Fibroblast of the conjunctiva (primary cell): ENCODE results near the gene DPCD.
"Not testable (repeated sequence)": the region's sequence is repeated elsewhere in the genome, so short reads cannot be mapped to it uniquely, and the experiment has no call there.

Source experiments
- DNase-seq: peaks from one replicate; pipeline ENCODE4 v3.0.0-alpha.2; 2010; ENCODE audit warnings: low read depth

The DPCD gene

DNA sequence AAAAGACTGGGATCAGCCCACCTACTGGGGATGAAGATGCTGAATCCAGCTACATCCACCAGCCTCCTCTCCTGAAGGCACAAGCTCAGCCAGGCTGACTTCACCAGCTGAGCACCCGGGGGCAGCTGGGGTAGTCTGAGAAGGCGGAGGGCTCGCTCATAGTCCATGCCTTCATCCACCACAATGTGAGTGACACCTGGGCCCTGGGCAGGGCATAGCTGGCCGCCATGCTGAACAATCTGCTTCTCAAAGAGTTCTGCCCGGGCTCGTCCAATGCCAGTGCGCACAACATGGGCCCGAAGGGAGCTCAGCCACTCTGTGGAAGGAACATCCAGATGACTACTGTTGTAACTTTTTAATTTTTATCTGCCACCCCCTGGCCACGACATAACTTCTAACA, 2.3 kb upstream of the DPCD start:
- no peak for DNase-seq

DNA sequence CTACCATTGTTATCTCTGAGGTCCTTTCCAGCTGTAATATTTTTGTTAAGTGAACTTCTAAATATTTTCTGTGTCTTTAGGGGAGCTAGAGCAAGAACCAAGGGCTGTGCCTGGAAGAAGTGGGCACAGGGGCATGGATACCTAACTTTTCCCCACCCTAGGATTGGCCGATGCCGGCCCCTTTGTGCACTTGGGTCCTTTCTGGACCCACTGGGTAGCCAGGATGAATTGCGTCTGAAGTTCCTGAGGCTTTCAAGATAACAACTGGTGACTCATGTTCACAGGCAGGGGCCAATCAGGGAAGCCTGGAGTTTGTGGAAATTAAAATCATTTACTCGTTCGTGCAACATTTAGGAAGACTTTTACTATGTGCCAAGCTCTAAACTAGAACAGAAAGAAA, 758 bp downstream of the DPCD start:
- DNase-seq: no peak

DNA sequence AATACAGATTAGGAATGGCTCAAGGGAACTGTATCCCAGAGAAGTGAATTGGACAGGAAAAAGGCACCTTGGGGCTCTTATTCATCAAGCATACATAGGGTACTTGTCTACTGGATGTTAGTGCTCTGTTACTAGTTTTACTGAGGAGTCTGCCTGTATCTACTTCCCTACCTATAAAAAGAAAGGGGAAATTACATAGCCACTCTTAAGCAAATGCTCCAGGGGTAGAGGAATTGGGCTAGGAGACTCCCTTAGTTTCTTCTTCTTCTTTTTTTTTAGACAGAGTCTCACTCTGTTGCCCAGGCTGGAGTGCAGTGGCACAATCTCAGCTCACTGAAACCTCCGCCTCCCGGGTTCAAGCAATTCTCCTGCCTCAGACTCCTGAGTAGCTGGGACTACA, 5.2 kb downstream of the DPCD start:
- not testable (repeated sequence) for DNase-seq

DNA sequence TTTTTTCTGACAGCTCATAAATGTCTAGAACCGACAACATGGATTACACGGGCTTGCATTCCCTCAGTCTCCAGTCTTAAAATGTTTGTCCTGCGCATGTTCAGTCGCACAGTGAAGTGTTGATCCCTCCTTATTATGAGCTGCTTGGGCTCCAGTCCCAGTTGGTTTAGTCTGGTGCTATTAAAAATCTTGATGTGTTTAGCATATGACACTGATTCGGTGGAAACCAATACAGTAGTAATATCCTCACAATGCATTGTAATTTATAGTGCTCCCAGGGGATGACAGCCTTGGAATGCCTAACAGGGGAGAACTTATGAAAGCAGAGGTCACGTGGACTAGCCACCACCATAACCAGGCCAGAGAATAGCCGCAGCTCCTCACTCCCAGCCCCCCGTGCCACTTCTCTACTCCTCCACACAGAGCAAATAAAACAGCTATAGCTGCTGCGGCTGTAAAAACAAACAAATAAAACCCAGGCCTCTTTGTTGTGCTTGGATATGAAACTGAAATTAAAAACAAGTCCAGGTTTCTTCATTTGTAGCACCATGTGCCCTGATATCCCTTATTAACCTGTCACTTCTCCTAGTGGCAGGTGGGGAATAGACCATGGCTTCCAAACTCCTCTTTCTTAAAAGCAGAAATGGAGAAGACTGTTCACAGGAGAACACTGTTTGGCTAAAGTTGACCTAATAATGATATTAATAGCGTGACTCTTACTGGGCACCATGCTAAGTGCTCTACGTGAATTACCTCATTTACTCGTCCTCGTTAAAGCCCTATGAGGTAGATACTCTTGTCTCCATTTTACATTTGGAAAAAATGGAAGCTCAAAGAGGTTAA, 7.7 kb downstream of the DPCD start:
- DNase-seq: no peak

DNA sequence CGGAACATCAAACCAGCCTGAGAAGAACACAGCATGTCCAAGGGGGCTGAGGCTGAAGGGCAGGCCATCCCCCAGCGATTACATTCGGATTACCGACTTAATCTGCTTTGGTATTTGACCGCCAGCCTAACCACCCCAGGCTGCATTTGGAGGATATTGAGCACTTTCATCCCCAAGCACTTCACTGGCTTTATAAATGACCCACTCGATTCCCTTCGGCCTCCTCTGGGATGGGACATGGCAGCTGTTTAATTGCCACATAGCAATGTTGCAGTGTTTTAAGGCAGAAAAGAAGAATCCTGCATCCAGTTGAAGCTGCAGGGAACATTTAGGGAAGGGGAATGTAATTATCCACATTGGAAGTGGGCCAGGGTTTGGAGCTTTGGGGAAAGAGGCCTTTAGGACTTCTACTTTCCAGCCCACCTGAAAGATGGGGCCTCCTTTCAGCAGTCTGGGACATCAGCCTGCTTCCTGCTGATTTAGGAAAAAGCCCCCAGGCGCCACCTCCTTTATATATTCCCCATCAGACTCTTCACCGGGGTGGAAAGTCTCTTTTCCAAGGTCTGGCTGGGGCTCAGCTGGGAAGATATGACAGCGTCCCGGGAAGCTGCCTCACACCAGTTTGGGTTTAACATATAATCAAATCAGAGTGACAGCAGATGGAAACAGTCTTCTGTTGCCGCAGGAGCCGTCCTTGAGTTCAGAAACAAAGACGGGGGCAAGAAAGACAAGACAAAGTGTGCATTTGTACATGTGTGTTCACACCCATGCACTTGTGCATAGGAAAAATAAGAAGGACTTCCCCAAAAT, 9.2 kb downstream of the DPCD start:
- DNase-seq: no peak

DNA sequence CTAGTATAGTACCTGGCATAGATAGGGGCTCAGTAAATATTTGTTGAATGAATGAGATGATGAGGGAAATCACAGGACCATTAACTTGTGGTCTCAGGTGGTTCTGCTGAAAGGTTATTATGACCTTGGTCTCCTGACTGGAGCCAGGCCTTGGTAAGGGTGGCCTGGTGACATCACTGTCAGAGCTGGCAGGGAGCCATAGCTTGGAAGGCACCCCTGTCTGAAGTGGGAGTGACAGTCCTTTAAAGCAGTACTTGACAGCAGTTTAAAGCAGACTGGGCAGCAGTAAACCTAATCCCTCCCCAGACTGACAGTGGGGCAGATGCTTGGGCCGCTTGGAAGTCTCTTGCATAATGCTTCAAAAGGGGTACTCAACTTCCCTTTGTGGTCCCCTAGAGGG, 13.4 kb downstream of the DPCD start:
- no peak for DNase-seq

DNA sequence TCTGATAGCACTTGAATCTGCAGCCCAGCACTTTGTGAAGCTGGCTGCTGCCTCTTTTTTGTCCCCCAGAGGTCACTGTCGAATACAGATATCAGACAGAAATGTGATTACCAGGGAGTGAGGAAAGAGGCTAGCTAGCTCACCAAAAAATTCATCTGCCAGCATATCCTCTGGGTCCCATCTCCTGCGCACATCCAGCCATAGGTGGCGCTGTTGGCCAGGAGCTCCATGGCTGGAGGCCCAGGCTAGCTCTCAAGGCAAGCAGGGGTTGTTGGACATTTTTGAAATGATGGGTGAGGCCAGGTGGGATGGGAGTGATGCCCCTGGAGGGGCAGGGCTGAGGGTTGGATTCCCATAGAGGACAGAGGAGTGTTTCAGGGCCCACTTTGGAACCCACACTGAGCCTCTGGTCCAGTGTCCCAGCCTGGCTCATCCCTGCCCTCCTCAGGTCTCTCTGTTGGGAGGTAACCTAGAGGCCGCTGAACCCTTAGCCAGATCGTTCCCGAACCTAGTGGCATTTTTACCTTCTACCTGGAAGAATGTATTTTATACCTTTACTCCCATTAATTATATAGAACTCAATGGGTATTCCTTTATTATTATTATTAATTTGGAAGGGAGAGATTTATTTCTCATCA, 14.8 kb downstream of the DPCD start:
- peak; percentile 43 for DNase-seq

DNA sequence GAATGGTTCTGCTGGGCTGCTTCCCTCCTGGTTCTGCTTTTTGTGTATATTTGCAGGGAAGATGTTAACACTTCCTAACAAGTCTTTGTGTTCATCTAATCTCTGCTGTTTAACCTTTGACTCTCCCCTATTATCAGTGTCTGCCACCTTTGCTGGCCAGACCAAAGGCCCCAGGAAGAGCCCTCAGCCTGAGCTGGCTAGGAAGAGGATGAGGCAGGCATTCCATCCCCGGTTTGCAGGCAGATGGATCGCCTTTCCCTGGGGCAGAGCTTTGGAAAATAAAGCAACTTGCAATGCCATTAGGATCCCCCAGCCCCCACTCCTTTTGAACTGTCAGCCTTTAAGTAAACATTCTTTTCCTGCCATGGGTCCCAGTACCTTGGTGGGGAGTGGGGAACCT, 19.0 kb downstream of the DPCD start:
- DNase-seq: no peak

DNA sequence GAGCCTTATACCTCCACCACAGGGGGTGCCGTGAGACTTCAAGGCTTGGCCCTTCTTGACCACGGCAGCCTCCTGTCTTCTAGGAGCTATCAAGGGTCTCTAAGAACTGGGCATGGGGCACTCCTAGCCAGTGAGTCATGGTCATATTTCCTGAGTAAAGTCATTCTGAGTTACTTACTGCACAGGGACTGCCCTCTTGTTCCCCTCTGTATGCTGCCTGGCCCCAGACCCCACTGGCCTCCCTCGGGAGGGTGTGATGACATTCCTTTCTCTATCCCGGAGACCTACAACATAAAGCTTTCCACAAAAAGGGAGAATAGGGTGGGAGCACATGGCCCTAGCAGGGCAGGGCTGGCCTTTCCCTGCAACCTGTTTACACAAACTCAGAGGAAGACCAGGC, 21.4 kb downstream of the DPCD start:
- DNase-seq: no peak

DNA sequence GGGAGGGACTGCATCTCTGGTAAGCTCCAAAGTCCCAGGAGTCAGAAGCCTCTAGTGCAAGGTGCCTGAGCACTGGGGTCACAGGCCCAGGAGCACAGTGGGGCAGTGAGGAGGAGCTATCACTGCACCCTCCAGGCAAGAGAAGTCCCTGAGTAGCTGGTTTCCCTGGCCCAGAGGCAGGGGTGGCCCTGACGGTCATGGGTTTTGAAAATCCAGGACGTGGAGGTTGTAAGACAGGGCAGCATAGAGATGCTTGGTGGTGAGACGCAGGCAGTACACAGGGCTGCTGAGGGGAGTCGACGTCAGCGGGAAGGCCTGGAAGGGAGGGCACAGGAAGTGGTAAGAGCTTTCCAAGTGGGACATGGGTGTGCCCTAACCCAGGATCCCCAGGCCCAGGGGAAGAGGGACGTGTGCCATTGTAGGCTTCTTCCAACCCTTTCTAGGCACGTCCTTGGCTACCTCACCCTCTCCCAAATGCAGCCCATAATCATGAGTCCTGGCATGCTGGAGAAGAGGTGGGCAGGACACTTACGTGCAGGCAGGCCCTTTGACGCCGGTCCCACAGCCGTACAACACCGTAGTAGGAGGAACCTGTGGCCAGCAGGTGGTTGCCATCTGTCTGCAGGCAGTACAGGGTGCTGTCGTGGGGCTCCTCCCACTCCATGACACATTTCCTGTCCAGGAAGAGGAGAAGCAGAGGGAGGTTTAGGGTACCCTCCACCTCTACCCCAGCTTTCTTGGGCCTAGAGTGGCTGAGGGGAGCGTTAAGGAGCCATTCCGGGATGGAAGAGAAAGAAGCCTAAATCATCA, 23.2 kb downstream of the DPCD start:
- DNase-seq: no peak

DNA sequence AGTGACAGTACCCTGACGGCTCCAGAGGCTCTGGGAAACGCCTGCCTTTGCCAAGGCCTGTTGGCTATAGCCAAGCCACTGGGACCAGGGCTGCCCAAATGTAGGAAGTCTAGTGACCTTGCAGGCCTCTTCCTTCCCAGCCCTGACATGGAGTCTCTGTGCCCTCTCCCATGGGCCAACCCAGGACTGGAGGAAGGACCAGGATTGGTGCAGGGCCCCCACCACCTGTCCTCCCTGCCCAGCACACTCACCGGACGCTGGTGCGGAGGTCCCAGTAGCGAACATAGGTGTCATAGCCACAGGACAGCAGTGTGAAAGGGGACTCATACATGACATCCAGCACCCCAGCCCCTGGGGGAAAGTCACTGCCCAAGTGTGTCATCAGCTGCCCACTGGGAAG, 24.0 kb downstream of the DPCD start:
- no peak for DNase-seq

DNA sequence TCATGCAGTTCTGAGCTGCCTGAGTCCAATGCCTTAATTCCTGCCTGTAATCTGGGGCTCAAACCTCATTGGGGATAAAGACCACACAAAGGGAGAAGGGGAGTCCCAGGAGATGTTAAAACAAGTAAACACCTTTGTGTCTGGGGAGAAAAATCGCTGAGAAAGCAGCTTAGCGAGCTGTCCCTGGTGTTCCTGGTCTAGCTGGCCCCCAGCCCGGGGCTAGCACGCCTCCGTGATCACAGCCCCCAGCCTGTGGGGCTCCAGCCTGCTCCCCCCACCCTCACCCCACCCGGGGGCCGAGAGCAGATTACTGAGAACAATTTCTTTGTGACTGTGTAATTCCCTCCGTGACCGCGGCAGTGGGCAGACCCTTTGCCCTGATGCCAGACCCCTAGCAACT, 24.8 kb downstream of the DPCD start:
- DNase-seq: no peak

DNA sequence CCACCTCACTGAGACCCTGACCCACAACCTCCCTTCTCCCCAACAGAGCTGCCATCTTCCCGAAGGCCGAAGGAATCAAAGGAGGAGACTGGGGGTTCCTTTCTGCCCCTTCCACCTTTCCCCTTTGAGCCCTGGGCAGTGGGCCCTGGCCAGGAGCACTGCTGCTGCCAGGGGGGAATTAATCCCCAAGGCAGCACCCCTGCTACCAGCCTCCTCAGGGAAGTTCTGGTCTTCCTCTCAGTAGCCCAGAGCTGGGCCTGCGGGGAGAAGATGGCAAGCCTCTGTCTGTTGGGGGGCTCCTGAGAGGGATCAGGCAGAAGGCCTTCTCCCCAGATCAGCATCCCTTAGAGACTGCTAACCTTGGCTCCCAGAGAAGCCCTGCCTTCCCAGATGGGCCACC, 25.5 kb downstream of the DPCD start:
- DNase-seq: no peak

DNA sequence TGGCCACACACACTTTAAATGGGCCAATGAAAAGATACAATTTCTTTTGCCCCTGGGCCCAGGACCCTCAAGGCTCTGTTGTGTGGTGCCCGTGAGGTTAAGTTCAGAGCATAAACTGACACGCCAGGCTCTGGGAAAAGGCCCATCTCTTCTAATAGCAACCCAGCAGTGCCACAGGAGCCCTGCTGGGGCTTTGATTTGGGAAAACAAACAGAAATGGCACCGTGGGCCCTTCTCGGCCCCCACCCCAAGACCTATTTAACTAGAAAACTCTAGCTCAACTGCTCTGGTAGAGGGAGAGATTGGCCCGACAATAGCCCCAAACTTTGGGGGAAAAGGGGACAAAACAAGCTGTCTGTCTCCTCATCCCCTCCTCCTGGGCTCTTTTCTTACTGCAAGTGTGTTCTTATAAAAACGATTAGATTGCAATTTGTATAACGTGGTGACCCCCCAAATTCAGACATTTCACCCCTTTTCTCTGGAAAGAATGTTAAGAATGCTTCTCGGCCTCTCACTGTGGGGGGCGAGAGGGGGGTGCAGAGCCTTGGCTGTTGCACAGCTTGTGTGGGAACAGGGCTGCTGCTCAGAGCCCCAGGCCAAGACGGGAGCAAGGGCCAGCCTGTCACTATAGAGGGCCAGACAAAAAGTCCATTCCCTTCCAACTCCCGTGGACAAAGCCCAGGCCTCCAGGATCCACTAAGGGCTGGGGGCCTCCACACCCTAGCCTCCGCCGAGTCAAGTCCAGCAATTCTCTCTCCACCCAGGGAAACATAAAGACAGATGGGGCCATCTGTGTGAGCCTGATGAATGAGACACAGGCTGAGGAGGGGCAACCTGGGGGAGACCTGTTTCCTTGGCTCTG, 26.8 kb downstream of the DPCD start:
- DNase-seq: no peak

DNA sequence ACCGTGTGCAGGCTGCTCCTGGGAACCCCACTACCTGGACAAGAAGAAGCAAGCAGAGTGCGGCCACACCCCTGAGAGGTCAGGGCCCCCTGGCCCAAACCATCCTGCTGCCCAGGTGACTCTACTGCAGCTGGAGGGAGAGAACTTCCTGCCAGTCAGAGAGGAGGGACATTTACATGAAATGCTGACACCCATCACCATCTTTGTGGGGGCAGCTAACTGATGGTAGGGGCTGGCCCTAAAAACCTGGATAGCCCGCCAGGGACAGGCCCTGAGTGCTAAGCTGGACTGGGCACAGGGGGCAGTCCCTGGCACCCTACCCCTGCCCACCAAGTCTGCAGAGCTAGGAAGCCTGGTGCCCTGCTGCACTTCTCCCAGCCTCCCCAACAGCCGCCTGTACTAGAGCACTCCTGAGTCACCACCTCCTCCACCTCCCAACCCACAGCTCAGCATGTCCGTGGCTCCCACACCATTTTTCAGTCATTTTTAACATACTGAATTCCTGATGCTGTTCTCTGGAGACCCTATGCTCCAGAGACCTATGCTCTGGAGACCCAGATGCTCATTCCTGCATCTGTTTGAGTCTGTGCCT, 27.5 kb downstream of the DPCD start:
- no peak for DNase-seq

DNA sequence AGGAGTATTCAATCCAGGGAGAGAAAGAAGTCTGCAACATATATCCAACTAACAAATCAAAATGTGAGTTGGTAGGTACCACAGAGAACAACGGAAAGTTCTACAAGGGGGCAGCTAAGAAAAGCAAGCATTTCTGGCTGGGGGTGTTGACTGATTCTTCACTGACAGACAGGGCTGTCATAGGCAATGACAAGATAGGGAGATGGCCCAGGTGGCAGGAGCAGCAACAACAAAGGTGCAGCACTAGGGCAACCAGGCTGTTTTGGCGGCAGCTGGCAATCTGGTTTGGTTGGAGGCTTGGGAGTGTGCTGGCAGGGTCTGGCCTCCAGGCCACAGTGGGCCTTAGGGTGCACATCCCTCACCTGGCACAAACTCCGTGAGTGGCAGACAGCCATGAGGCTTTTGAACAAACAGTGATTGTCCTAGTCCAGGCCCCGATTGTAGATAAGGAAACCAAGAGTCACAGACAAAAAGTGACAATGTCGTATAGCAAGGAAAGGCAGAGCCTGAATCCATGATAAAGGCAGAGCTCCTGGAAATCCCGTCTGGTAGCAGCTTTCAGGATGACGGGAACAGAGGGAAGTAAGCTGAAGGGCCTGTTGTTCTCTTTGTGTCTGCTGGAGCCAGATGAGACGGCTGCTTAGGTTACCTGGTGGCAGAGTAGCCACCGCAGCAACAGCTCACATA, 28.4 kb downstream of the DPCD start:
- no peak for DNase-seq

DNA sequence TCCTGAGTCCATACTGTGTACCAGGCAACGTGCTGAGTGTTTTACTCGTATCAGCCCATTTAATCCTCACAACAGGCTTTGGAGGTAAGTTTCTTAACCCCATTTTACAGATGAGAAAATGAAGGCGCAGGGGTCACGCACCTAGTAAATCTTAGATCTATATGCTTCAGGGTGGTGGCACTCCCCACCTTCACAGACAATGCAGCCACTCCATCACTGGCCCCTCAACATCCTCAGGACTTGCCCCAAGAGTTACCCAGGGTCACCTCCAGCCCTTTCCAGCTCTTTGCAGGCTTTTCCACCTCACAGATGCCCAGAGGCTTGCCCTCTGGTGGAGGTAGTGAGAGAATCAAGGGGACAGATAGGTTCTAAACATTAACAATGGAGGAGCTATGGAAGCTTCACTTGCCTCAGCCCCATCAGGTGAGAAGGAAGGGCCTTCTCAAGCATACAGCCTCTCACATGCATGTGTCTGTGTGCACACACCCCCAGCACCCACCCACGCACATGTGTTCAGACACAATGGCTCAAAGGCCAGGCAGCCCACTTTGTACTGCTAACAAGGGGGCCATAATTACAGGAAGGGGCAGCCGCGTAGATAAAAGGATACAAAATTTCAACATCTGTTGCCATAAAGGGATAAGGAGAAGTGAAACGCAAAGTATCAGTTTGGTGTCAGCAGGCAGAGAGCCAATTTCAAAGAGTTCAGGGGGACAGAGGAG, 29.1 kb downstream of the DPCD start:
- DNase-seq: no peak

DNA sequence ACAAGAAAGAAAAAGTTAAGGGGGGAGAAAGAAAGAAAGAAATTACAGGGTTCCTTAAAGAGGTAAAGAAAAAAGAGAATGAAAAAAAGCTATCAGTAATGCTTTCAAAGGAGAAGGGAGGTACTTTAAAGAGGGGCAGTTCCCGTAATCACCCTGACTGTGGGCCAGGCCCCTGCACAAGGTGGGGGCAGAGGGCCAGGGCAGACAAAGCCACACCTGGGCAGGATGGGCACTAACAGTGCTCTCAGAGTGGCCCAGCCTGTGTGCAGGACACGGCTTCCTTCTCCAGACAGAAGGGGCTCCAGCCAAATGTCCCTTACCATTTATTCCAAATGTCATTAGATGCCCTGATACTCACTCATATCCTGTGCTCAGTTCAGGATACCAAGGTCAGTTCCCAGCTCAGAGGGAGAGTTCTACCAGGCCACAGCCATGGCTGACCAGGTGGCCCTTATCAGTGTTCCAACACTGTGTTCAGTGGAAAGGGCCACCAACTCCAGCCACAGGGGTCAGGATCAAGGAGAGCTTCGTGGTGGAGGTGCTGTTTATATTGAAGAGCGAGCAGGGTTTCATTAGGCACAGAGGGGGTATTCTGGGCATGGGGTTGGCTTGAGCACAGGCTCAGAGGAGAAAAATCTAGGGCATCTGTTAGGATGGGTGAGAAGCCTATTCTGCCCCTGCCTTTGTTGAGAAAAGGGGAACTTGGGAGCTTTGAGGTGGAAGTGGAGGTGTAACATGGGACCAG, 29.9 kb downstream of the DPCD start:
- DNase-seq: no peak

DNA sequence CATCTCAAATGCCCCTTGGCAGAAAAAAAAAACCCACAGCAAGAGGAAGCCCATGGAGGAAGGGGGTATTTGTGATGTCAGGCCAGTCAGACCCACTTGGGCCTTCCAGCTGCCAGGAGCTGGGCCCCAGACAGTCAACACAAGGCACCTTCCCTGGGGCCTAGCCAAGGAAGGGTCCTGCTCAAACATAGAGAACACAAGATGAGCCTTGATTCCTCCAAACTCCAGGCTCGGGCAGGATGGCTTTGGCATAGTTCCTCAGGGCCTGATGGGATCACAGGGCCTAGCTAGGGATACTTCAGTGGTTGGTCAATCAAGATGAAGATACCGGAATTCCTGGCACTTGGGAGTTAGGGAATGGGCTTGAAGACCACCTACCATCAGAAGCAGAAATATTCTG, 30.8 kb downstream of the DPCD start:
- no peak for DNase-seq
